ENCODE measurements around the gene KCNK1. TPM values are rescaled to one million over a fixed set of nuclear protein-coding genes. Genes with fewer than 3 reads are reported as not detected.

The KCNK1 gene
- polyA plus RNA-seq, 2 of the 4 experiments (the other 2 are of a cell fraction) = 8.4 to 11.8 TPM

- H3K27ac ChIP-seq = peak overlapping the region; percentile 38 to 94; a peak in 2 of 6 replicates
- WGBS (ENCODE audit: missing lambda C conversion rate) = 92% methylated on average over 5 of the region's 5 CpGs
- ATAC-seq (no peak), FAIRE-seq (no peak), DNase-seq (ENCODE audit: low read depth in 1 of 2, low spot score in 1 of 2) (no peak)
- peaks cover 60% of the 10 kb centered on the region for H3K4me1 ChIP-seq
- TF ChIP-seq EHMT2 (IDR thresholded peaks at IDR 0.05; ENCODE audit: low read depth) (no peak), MYC (IDR thresholded peaks at IDR 0.05; ENCODE audit: borderline replicate concordance, low read length) (no peak), HOXA7 (CRISPR knock-in tag; IDR thresholded peaks at IDR 0.05) (no peak), FOXS1 (CRISPR knock-in tag; IDR thresholded peaks at IDR 0.05) (no peak), HEYL (CRISPR knock-in tag; IDR thresholded peaks at IDR 0.05) (no peak), ZC3H11A (IDR thresholded peaks at IDR 0.05) (no peak), CEBPB (IDR thresholded peaks at IDR 0.05) (no peak), KDM1A (IDR thresholded peaks at IDR 0.05; ENCODE audit: low read depth) (no peak), PBX3 (IDR thresholded peaks at IDR 0.05) (no peak), CBX2 (IDR thresholded peaks at IDR 0.05; ENCODE audit: borderline replicate concordance, low read depth) (no peak), NPAS2 (CRISPR knock-in tag; IDR thresholded peaks at IDR 0.05; ENCODE audit: borderline replicate concordance) (no peak), BHLHE40 (IDR thresholded peaks at IDR 0.05; ENCODE audit: low read depth, low read length) (no peak), HOXB13 (CRISPR knock-in tag; IDR thresholded peaks at IDR 0.05; ENCODE audit: low read depth) (no peak), SMC3 (IDR thresholded peaks at IDR 0.05) (no peak), GATA3 (IDR thresholded peaks at IDR 0.05; ENCODE audit: borderline replicate concordance) (no peak), CHD4 (IDR thresholded peaks at IDR 0.05; ENCODE audit: borderline replicate concordance) (no peak)
- H3K4me2 ChIP-seq = no peak overlapping the region
- ChIA-PET POLR2A (no interaction called here), CTCF (no interaction called here)
- no peaks in the 10 kb centered on the region; the same call in 2 of the 3 replicates for H3K9me3 ChIP-seq
- no peak overlapping the region for H3K4me3 ChIP-seq
These were observed 57.4 kb downstream of the KCNK1 start for GRCh38 chr1:233671286-233671685.

- CTCF ChIA-PET = interaction anchor here (1.3 kb wide), 1 partner anchor 22 kb away, joined by 4 read pairs; no protein-coding TSS in a partner anchor
- Histone ChIP-seq H3K27ac (peak overlapping the region; percentile 90 to 94), H3K4me1 (peaks cover 60% of the 10 kb centered on the region), H3K4me2 (peak overlapping the region; percentile 92), H3K4me3 (no peak overlapping the region; the same call in 2 of the 3 replicates), H3K9me3 (no peaks in the 10 kb centered on the region; the same call in 2 of the 3 replicates)
- DNase-seq (ENCODE audit: low read depth in 1 of 2, low spot score in 1 of 2) = no peak
- no peak for TF ChIP-seq CHD2 (IDR thresholded peaks at IDR 0.05; ENCODE audit: low read length, partially characterized antibody)
- peak; percentile 28 for FAIRE-seq
- 70% methylated on average over 6 of the region's 6 CpGs for WGBS (ENCODE audit: missing lambda C conversion rate)
- peak in 1 of 2 experiments; percentile 12; a peak in 1 of 6 replicates for ATAC-seq
- POLR2A ChIA-PET = interaction anchor here (1.3 kb wide), 1 partner anchor 232 kb away, joined by 3 read pairs; no protein-coding TSS in a partner anchor
These were observed 58.8 kb downstream of the KCNK1 start for GRCh38 chr1:233672732-233673131.

GRCh38 chr1:233673261-233673946 is 59.5 kb downstream of the KCNK1 start:
- Histone ChIP-seq H3K9me3 (no peaks in the 10 kb centered on the region; the same call in 2 of the 3 replicates), H3K4me2 (peak overlapping the region; percentile 92), H3K27ac (peak overlapping the region; percentile 90 to 94), H3K4me3 (peak overlapping the region; percentile 27), H3K4me1 (peaks cover 56% of the 10 kb centered on the region)
- peak; percentile 38 to 66 for DNase-seq (ENCODE audit: low read depth in 1 of 2, low spot score in 1 of 2)
- TF ChIP-seq FOSB (CRISPR knock-in tag; IDR thresholded peaks at IDR 0.05) (no peak), MAFK (IDR thresholded peaks at IDR 0.05; ENCODE audit: partially characterized antibody) (peak; percentile 8), KDM1A (IDR thresholded peaks at IDR 0.05; ENCODE audit: low read depth) (no peak), BCL3 (IDR thresholded peaks at IDR 0.05) (no peak), JUN (IDR thresholded peaks at IDR 0.05) (0 out of 5 replicates have a peak, but pooled peaks have one; percentile 16 to 25), EHF (CRISPR knock-in tag; IDR thresholded peaks at IDR 0.05) (no peak)
- ChIA-PET POLR2A (interaction anchor here (1.1 to 1.3 kb wide), 2 partner anchors 60 to 232 kb away, joined by 3 read pairs; partner anchors contain the start of gene KCNK1), CTCF (interaction anchor here (0.9 to 1.5 kb wide), 3 partner anchors 23 to 233 kb away, joined by 3 to 6 read pairs (median 4); no protein-coding TSS in a partner anchor)
- ATAC-seq = peak; percentile 82 to 87
- WGBS (ENCODE audit: missing lambda C conversion rate) = 3% methylated on average over 8 of the region's 8 CpGs
- peak; percentile 23 for FAIRE-seq
